ENCODE measurements around the gene TMEM185A. TPM values are rescaled to one million over a fixed set of nuclear protein-coding genes. Genes with fewer than 3 reads are reported as not detected.

Gene TMEM185A
- total RNA-seq, 1 donor from 2014 or later, result 42.2 TPM

DNA sequence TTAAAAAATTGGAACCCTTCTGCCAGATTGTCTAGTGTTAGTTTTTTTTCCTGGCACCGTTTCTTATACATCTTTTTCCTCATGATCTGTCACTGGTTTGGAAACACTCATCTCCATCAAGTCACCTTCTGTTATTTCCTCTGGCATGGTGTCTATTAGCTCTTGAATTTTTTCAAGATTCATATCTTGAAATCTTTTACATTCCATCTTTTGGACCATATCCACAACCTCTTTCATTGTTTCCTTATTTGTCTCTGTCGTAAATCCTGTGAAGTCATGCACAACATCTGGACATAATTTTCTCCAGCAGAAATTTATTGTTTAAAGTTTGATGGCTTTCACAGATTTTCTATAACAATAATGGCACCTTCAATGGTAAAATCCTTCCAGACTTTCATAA is 10.2 kb upstream of the TMEM185A start:
- TF ChIP-seq, protein P1, sequence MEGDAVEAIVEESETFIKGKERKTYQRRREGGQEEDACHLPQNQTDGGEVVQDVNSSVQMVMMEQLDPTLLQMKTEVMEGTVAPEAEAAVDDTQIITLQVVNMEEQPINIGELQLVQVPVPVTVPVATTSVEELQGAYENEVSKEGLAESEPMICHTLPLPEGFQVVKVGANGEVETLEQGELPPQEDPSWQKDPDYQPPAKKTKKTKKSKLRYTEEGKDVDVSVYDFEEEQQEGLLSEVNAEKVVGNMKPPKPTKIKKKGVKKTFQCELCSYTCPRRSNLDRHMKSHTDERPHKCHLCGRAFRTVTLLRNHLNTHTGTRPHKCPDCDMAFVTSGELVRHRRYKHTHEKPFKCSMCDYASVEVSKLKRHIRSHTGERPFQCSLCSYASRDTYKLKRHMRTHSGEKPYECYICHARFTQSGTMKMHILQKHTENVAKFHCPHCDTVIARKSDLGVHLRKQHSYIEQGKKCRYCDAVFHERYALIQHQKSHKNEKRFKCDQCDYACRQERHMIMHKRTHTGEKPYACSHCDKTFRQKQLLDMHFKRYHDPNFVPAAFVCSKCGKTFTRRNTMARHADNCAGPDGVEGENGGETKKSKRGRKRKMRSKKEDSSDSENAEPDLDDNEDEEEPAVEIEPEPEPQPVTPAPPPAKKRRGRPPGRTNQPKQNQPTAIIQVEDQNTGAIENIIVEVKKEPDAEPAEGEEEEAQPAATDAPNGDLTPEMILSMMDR (IDR thresholded peaks at IDR 0.05; ENCODE audit: borderline replicate concordance), result no peak
- DNase-seq, result no peak
- Histone ChIP-seq H3K27ac (replicated peaks) (no peak overlapping the region), H3K36me3 (no peaks in the 10 kb centered on the region), H3K4me3 (no peak overlapping the region), H3K4me1 (no peaks in the 10 kb centered on the region), H3K27me3 (ENCODE audit: low read depth) (no peaks in the 10 kb centered on the region), H3K9me3 (replicated peaks) (no peaks in the 10 kb centered on the region)
- intact Hi-C loops (cut with micrococcal nuclease), result no loop called here

DNA sequence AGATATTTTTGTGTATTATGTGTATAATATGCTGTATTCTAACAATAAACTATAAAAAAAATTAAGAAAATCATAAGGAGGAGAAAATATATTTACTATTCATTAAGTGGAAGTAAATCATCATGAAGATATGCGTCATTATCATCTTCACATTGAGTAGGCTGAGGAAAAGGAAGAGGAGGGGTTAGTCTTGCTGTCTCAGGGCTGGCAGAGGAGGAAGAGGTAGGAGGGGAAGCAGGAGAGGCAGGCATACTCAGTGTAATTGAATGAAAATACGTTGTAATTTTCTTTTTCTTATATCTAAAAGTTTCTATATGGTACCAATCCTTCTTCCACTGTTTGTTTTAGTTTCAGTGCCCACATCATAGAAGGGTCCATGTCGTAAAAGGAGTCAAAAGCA is 9.8 kb upstream of the TMEM185A start:
- Histone ChIP-seq H3K27ac (replicated peaks) (no peak overlapping the region), H3K27me3 (ENCODE audit: low read depth) (no peaks in the 10 kb centered on the region), H3K4me1 (no peaks in the 10 kb centered on the region), H3K36me3 (no peaks in the 10 kb centered on the region), H3K9me3 (replicated peaks) (no peaks in the 10 kb centered on the region), H3K4me3 (no peak overlapping the region)
- no peak for DNase-seq
- intact Hi-C loops (cut with micrococcal nuclease), result no loop called here
- TF ChIP-seq, protein P1 (IDR thresholded peaks at IDR 0.05; ENCODE audit: borderline replicate concordance), result no peak

DNA sequence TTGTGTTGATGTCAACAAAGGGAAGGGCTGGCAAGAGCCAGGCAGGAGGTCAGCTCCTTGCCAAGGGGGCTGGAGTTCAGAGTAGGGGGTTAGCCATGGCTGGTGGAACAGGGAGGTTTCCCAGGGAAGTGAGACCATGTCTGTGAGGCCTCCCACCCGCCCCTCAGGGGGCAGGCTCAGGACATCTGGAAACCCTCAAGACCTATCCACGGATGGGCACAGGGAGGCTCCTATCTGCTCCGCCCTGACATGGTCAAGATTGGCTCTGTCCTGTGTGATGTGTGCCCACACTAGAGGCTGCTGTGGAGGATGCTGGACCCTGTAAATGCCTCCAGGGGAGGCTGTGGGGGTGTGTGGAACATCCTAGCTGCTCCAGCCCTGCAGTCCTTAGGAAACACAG is 8.0 kb upstream of the TMEM185A start:
- Histone ChIP-seq H3K9me3 (replicated peaks) (no peaks in the 10 kb centered on the region), H3K27me3 (ENCODE audit: low read depth) (no peaks in the 10 kb centered on the region), H3K4me3 (no peak overlapping the region), H3K36me3 (no peaks in the 10 kb centered on the region), H3K4me1 (no peaks in the 10 kb centered on the region), H3K27ac (replicated peaks) (no peak overlapping the region)
- intact Hi-C loops (cut with micrococcal nuclease), result no loop called here
- TF ChIP-seq, protein P1 (IDR thresholded peaks at IDR 0.05; ENCODE audit: borderline replicate concordance), result no peak
- DNase-seq, result no peak

DNA sequence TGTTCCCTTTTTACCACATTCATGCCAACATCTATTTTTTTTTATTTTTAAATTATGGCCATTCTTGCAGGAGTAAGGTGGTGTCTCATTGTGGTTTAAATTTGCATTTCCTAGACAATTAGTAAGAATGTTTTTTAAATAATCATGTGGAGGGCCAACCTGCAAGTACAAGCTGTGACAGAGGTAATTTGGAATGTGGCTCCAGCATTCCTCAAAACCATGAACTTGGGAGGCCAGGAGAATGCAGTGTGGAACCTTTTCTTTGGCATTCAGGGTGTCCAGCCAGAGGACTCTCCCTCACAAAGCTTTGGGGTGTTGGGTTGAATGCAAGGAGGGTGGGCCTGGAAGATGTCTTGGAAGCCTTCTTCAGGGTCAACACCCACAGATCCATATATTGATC is 7.3 kb upstream of the TMEM185A start:
- Histone ChIP-seq H3K9me3 (replicated peaks) (no peaks in the 10 kb centered on the region), H3K27ac (replicated peaks) (no peak overlapping the region), H3K4me1 (no peaks in the 10 kb centered on the region), H3K36me3 (no peaks in the 10 kb centered on the region), H3K27me3 (ENCODE audit: low read depth) (no peaks in the 10 kb centered on the region), H3K4me3 (no peak overlapping the region)
- DNase-seq, result no peak
- TF ChIP-seq, protein P1 (IDR thresholded peaks at IDR 0.05; ENCODE audit: borderline replicate concordance), result no peak
- intact Hi-C loops (cut with micrococcal nuclease), result no loop called here

DNA sequence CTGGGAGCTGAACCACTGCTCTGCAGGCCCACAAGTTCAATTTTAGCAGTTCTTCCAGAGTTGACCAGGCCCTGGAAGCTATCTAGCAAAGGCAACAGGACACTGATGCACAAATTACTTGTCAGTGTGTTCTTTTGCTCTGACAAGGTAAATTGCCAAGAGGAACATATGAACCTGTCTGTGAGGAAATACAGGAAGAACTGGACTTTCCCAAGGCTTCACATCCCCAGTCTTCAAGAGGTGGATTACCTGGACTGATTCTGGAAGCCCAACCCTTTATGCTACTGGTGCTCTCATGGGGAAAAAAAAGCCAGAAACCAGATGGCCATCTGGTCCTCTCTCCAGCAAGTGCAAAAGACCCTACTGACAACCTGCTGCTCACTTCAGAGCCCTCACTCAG is 1.9 kb upstream of the TMEM185A start:
- intact Hi-C loops (cut with micrococcal nuclease), result no loop called here
- Histone ChIP-seq H3K27ac (replicated peaks) (no peak overlapping the region), H3K4me3 (no peak overlapping the region), H3K36me3 (no peaks in the 10 kb centered on the region), H3K27me3 (ENCODE audit: low read depth) (no peaks in the 10 kb centered on the region), H3K4me1 (peaks cover 30% of the 10 kb centered on the region), H3K9me3 (replicated peaks) (no peaks in the 10 kb centered on the region)
- TF ChIP-seq, protein P1 (IDR thresholded peaks at IDR 0.05; ENCODE audit: borderline replicate concordance), result no peak
- no peak for DNase-seq

Measured in left ventricle myocardium inferior (tissue), 1 donor.